GM21381 (cell line): ENCODE measurements around the gene ADRA1B.

ENCODE experiments used
- ATAC-seq: cut with Tn5 transposase; IDR thresholded peaks from one replicate; pipeline ENCODE4 v1.9.1; 2021; ENCODE audit warnings: mild to moderate bottlenecking, moderate library complexity; ENCODE audit not compliant: unreplicated experiment

Gene ADRA1B

GRCh38 chr5:159901308-159901707 lies 15.0 kb upstream of the ADRA1B start:
- ATAC-seq: no peak

GRCh38 chr5:159901772-159902171 lies 14.5 kb upstream of the ADRA1B start:
- ATAC-seq: no peak

- no peak for ATAC-seq
These were observed 13.7 kb upstream of the ADRA1B start for GRCh38 chr5:159902444-159903121.

- ATAC-seq: no peak
These were observed 13.2 kb upstream of the ADRA1B start for GRCh38 chr5:159903131-159903530.

GRCh38 chr5:159904874-159905273 lies 11.4 kb upstream of the ADRA1B start:
- ATAC-seq: no peak

- ATAC-seq: no peak
These were observed 10.8 kb upstream of the ADRA1B start for GRCh38 chr5:159905496-159905895.

- no peak for ATAC-seq
These were observed 9.8 kb upstream of the ADRA1B start for GRCh38 chr5:159906463-159906862.

GRCh38 chr5:159906943-159907342 lies 9.3 kb upstream of the ADRA1B start:
- ATAC-seq: no peak

- ATAC-seq: no peak
These were observed 8.3 kb upstream of the ADRA1B start for GRCh38 chr5:159907689-159908590.

GRCh38 chr5:159908591-159908940 lies 7.7 kb upstream of the ADRA1B start:
- no peak for ATAC-seq

- no peak for ATAC-seq
These were observed 7.2 kb upstream of the ADRA1B start for GRCh38 chr5:159909126-159909525.

GRCh38 chr5:159910207-159910842 lies 6.0 kb upstream of the ADRA1B start:
- ATAC-seq: no peak

- ATAC-seq: no peak
These were observed 5.4 kb upstream of the ADRA1B start for GRCh38 chr5:159910843-159911229.

GRCh38 chr5:159911349-159911748 lies 4.9 kb upstream of the ADRA1B start:
- ATAC-seq: no peak

- ATAC-seq: no peak
These were observed 4.1 kb upstream of the ADRA1B start for GRCh38 chr5:159912033-159912800.

- ATAC-seq: no peak
These were observed 3.2 kb upstream of the ADRA1B start for GRCh38 chr5:159913048-159913447.

- ATAC-seq: no peak
These were observed 2.8 kb upstream of the ADRA1B start for GRCh38 chr5:159913501-159913900.

- no peak for ATAC-seq
These were observed 819 bp downstream of the ADRA1B start for GRCh38 chr5:159916841-159917761.

- ATAC-seq: no peak
These were observed 1.7 kb downstream of the ADRA1B start for GRCh38 chr5:159917994-159918393.

GRCh38 chr5:159921721-159922120 lies 5.4 kb downstream of the ADRA1B start:
- no peak for ATAC-seq
